Stimulated activated CD4-positive, alpha-beta T cell treated with anti-CD3 and anti-CD28 coated beads, Interleukin-4, amount 100 ng/mL, for 48 hours (primary cell): ENCODE data around the gene CYP27A1.
"Not testable (repeated sequence)": the region's sequence is repeated elsewhere in the genome, so short reads cannot be mapped to it uniquely, and the experiment has no call there.

Experiments used
- DNase-seq, 2 donors: peaks; one replicate each; pipeline ENCODE4 v3.0.0-alpha.2; 2020; ENCODE audit warnings: low read depth in 2 of 2

CYP27A1 gene

GRCh38 chr2:218831378-218831990, 49.5 kb downstream of the CYP27A1 start, which contains the start of gene PRKAG3:
Gene PRKAG3, minus strand, starts transcription at chr2:218831803.
- DNase-seq, result no peak

DNA sequence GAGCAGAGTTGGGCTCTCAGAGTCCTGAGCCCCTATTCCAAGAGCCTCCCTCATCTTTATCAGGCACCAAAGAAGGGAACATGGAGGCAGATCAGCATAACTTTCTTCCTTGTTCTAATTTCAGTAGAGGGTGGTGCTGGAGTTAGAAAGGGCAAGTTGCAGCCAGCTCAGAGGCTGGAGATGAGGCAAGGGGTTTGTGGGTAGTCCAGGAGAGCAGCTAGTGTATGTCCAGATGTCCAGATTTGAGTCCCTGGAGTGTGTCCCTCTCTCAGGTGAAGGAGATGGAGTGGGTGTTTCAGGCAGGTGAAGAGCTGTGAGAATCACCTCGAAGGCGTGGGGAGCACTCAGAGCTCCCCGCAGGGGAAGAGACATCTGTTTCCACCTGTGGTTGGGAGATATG, 50.1 kb downstream of the CYP27A1 start:
- no peak for DNase-seq

DNA sequence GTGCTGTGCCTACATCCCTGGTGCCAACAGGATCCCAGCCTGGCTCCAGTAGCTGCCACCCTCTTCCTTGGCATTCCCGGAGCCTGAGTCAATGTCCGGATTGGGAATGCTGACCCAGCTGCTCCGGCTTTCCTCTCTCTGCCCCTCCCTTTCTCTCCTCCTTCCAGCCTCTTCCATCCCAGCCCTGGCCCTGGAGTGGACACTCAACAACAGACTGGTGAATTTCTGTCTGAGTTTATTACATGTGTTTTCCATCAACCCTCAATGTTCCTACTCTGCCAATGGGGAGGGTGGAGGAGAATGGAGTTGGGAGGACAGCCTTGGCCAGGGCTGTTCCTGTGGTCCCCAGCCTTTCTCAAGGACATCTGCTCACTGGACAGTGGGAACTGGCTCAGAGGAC, 50.6 kb downstream of the CYP27A1 start:
- no peak for DNase-seq

GRCh38 chr2:218833023-218833609, 51.2 kb downstream of the CYP27A1 start:
- DNase-seq, result no peak

- no peak for DNase-seq
These were observed 52.7 kb downstream of the CYP27A1 start for GRCh38 chr2:218834685-218835084.

GRCh38 chr2:218837495-218837894, 55.5 kb downstream of the CYP27A1 start:
- DNase-seq, result no peak

DNA sequence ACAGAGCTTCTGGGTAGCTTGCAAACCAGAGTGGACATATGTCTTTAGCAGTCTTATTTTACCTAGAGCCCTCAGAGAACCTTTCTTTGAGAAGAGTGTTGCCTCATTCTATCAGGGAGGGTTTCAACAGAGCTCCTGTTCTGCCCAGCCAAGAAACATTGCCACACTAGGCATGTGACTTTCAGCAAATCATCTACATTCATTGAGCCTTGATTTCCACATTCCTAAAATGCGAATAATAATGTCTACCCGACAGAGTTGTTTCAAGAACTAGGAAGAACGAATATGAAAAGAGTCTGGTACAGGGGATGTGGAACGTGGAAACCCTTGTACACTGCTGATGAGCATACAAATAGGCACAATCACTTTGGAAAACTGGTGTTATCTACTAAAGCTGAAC, 57.5 kb downstream of the CYP27A1 start:
- DNase-seq, result no peak

DNA sequence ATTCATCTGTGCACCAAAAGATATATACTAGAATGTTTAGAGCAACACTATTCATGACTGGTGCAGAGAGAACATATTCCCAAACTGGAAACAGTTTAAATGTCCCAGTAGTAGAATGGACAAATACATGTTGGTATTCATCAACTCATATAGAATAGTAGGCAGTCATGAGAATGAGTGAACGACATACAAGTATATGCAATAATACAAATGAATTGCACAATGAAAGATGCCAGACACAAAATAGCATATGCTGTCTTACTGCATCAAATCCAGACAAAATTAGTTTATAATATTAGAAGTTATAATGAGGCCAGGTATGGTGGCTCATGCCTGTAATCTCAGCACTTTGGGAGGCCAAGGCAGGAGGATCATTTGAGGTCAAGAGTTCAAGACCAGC, 57.9 kb downstream of the CYP27A1 start:
- no peak for DNase-seq

DNA sequence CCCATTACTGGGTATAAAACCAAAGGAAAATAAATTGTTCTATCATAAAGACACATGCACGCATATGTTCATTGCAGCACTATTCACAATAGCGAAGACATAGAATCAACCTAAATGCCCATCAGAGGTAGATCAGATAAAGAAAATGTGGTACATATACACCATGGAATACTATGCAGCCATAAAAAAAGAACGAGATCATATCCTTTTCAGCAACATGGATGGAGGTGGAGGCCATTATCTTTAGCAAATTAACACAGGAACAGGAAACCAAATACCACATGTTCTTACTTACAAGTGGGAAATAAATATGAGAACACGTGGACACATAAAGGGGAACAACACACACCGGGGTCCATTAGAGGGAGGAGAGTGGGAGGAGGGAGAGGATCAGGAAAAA, 62.4 kb downstream of the CYP27A1 start:
- DNase-seq, result not testable (repeated sequence)

DNA sequence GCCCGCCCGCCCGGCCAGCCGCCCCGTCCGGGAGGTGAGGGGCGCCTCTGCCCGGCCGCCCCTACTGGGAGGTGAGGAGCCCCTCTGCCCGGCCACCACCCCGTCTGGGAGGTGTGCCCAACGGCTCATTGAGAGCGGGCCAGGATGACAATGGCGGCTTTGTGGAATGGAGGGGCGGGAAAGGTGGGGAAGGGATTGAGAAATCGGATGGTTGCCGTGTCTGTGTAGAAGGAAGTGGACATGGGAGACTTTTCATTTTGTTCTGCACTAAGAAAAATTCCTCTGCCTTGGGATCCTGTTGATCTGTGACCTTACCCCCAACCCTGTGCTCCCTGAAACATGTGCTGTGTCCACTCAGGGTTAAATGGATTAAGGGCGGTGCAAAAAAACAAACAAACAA, 65.0 kb downstream of the CYP27A1 start:
- DNase-seq, result not testable (repeated sequence)

GRCh38 chr2:218849721-218850120, 67.8 kb downstream of the CYP27A1 start:
- DNase-seq, result no peak

DNA sequence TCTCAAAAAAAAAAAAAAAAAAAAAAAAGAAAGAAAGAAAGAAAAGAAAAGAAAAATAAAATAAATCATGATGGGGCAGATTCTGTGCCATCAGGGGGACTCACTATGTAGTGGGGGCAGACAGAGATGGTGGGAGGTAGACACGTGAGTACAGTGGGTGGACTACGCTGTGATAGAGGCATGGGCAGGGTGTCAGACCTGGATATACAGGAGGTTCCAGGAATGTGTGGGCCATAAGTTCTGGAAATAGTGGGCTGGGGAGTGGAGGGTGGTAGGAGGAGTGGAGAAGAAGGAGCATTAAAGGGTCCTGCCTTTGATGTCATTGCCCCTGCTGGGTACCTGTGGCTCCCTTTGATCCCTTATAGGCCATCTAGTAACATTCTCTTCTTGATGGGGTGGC, 68.8 kb downstream of the CYP27A1 start:
- no peak for DNase-seq

DNA sequence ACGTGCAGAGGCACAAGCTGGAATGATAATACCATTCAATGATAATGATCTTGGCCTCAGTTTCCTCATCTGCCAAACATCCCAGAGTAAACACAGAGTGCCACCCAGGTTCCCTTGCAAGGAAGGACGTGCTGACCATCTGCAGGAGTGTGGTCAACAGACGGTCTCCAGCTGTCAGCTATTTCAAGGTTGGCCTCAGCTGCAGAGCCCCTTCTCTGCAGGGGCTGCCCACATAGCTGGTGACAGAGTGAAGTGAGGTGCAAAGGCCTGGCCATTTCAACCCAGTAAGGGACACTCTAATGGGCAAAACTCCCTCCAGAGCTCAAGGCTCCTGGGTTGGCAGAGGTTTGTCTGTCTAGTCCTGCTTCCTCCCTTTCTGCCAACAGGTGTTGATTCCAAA, 69.3 kb downstream of the CYP27A1 start:
- DNase-seq, result no peak

GRCh38 chr2:218852911-218853667, 71.1 kb downstream of the CYP27A1 start:
- DNase-seq, result peak; percentile 49 to 67

- no peak for DNase-seq
These were observed 71.8 kb downstream of the CYP27A1 start for GRCh38 chr2:218853766-218854165.

DNA sequence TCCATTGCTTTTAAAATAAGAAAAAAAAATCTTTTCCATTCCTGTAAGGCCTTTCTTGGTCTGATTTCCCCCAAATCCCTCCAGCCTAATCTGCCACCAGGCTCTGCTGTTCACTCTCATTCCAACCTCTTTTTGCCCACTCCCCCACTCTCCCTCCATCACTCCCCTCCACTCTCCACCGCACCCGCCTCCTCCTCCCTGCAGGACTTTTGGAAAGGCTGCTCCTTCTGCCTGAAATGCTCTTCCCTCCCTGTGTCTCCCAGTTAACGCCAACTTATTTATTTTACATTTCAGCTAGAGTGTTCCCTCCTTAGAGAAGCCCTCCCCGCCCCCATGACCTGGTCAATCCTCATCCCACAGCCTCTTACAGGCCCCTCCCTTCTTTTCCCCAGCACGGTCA, 72.9 kb downstream of the CYP27A1 start:
- DNase-seq, result no peak

- no peak for DNase-seq
These were observed 73.6 kb downstream of the CYP27A1 start for GRCh38 chr2:218855305-218856166.

GRCh38 chr2:218856167-218856895, 74.4 kb downstream of the CYP27A1 start:
- DNase-seq, result no peak

- no peak for DNase-seq
These were observed 74.9 kb downstream of the CYP27A1 start for GRCh38 chr2:218856896-218857243.

DNA sequence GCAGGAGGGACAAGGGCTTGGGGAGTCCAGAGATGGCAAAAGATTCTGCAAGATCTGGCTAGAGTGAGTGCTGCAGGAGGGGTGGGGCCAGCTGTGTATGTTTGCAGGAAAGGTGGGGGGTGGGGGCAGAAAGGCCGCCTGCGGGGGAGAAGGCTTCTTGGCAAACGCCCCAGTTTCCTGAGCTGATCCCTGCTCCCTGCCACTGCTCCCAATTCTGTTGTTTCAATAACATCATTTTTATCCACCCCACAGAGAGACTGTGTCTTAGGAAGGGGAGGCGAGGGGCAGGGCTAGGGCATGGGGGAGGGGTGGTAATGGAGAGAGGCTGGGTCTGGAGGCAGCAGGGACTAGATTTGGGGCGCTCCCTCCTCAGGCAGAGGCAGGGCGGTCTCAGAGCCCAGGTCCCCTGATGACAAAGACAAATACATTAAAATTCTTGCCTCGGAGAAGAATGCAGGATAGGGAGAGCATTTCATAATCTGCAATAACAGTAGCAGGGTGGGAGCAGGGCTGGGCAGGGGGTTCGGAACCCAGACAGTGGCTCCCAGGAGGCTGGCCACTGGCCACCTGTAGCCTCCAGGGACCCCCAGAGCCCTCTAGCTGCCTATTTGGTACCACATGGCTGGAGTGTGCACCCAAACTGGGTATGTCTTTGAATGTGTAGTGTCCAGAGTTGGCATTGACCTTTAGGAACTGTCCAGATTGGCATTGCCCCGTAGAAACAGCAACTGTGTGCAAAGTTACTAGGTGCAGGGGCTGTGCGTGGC, 75.6 kb downstream of the CYP27A1 start:
- no peak for DNase-seq

DNA sequence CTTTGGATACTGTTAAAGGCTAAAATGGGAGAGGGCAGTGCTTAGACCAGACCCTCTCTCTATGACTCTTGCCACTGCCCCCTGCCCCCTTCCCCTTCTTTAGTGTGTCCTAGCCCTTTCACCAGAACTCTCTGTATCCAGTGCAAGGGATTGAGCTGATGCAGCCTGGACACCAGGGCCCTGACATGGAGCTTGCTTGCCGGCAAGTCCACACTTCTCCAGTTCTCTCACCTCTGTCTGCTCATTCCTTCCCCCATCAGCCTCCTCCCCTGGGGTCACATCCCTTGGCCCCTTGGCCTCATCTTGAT, 76.1 kb downstream of the CYP27A1 start:
- DNase-seq, result no peak
